Lung (tissue), 12 donors: Measurements from ENCODE around the gene LINGO3. TPM values are rescaled to one million over a fixed set of nuclear protein-coding genes. Genes with fewer than 3 reads are reported as not detected.

Source experiments
- ATAC-seq: fragments of 200-7000 bp; cut with Tn5 transposase; one replicate; pipeline ENCODE4 v1.9.1; 2020; ENCODE audit warnings: moderate number of reproducible peaks; ENCODE audit not compliant: insufficient read depth, low FRiP score
- DNase-seq, 3 donors: peaks; one replicate each; pipeline ENCODE4 v3.0.0-alpha.2; 2013 to 2017
- H3K27ac ChIP-seq, 2 donors: one replicate each; pipeline ENCODE4 v1.5.1; 2013; ENCODE audit warnings: mild to moderate bottlenecking in 2 of 2, moderate library complexity in 2 of 2, control low read depth in 1 of 2, inconsistent platforms in 1 of 2, low read depth in 1 of 2, low read length in 1 of 2
- H3K27me3 ChIP-seq, 3 donors: one replicate each; pipeline ENCODE4 v1.5.1; 2013; ENCODE audit warnings: low read length in 2 of 3; ENCODE audit not compliant: control insufficient read depth in 3 of 3, insufficient read depth in 3 of 3
- H3K36me3 ChIP-seq, 4 donors: one replicate each; pipeline ENCODE4 v1.5.1; 2013; ENCODE audit warnings: low read length in 4 of 4, mild to moderate bottlenecking in 1 of 4, moderate library complexity in 1 of 4; ENCODE audit not compliant: control insufficient read depth in 4 of 4, insufficient read depth in 4 of 4
- H3K4me1 ChIP-seq, 5 donors: one replicate each; pipeline ENCODE4 v1.5.1; 2013; ENCODE audit warnings: low read length in 5 of 5, mild to moderate bottlenecking in 2 of 5, moderate library complexity in 1 of 5; ENCODE audit not compliant: control insufficient read depth in 5 of 5, insufficient read depth in 5 of 5
- H3K4me3 ChIP-seq: one replicate; pipeline ENCODE4 v1.5.1; 2013; ENCODE audit warnings: mild to moderate bottlenecking, control low read depth, moderate library complexity
- H3K9ac ChIP-seq, 2 donors: one replicate each; pipeline ENCODE4 v1.5.1; 2013; ENCODE audit warnings: low read length in 2 of 2, control low read depth in 1 of 2; ENCODE audit not compliant: insufficient read depth in 1 of 2
- H3K9me3 ChIP-seq, 4 donors: one replicate each; pipeline ENCODE4 v1.5.1; 2013; ENCODE audit warnings: low read length in 3 of 4, mild to moderate bottlenecking in 1 of 4, moderate library complexity in 1 of 4; ENCODE audit not compliant: control insufficient read depth in 4 of 4, insufficient read depth in 3 of 4
- CTCF ChIP-seq: IDR thresholded peaks from 2 replicates; pipeline ENCODE4 v1.5.1; 2012; ENCODE audit warnings: mild to moderate bottlenecking; ENCODE audit errors: control extremely low read depth, extremely low read depth
- WGBS, 2 donors: extraction: QIAGEN DNeasy Blood & Tissue Kit; methylation state at CpG; one replicate each; pipeline ENCODE4 v1.1.7; 2013; 5-methylcytosine and 5-hydroxymethylcytosine counted together
- polyA plus RNA-seq, 2 donors: library from polyadenylated mRNA; stranded (reverse); fragments of 200-250 nt; gene quantifications; one replicate each; pipeline ENCODE4 v1.2.1, GENCODE V29; 2013
- total RNA-seq, 2 donors: library from RNA; depleted of rRNA in 1 of 2; stranded (reverse); fragments of >200 nt in 1 of 2; gene quantifications; one replicate each; pipeline ENCODE4 v1.2.1, GENCODE V29; 2014 to 2021
- donor health status: control.
- donor health status: control.
- donor health status: Bipolar disorder and iron deficiency.
- donor health status: healthy.
- donor health status: DM: yes; HTN: yes; CAD: no.

The LINGO3 gene
- total and polyA plus RNA-seq, 4 donors = 0.10 to 1.0 (median 0.21) TPM; not detected in 1

GRCh38 chr19:2332341-2333026 lies 24.5 kb upstream of the LINGO3 start:
- TF ChIP-seq CTCF = no peak
- no peak overlapping the region for H3K27ac ChIP-seq
- ATAC-seq = no peak
- no peaks in the 10 kb centered on the region for H3K9me3 ChIP-seq
- no peak overlapping the region for H3K4me3 ChIP-seq
- no peak for DNase-seq
- no peaks in the 10 kb centered on the region for H3K27me3 ChIP-seq
- H3K9ac ChIP-seq = no peak overlapping the region
- peaks cover 0 to 7% (median 2%) of the 10 kb centered on the region in 4 donors for H3K36me3 ChIP-seq
- 30 to 65% methylated on average over 17 of the region's 17 CpGs for WGBS, 2 donors
- H3K4me1 ChIP-seq = peaks cover 0 to 29% (median 16%) of the 10 kb centered on the region in 5 donors

- H3K4me1 ChIP-seq = peaks cover 0 to 37% (median 18%) of the 10 kb centered on the region in 5 donors
- H3K27me3 ChIP-seq = no peaks in the 10 kb centered on the region
- H3K9me3 ChIP-seq = no peaks in the 10 kb centered on the region
- ATAC-seq = no peak
- no peak for DNase-seq
- H3K4me3 ChIP-seq = no peak overlapping the region
- WGBS, 2 donors = 56 to 73% methylated on average over 12 of the region's 12 CpGs
- peaks cover 0 to 6% (median under 1%) of the 10 kb centered on the region in 4 donors for H3K36me3 ChIP-seq
- TF ChIP-seq CTCF = no peak
- H3K27ac ChIP-seq = no peak overlapping the region
- no peak overlapping the region for H3K9ac ChIP-seq
Measured at GRCh38 chr19:2331601-2332246, 23.8 kb upstream of the LINGO3 start.

- ATAC-seq (no peak), DNase-seq (no peak)
- no peaks in the 10 kb centered on the region for H3K27me3 ChIP-seq
- H3K36me3 ChIP-seq = peaks cover 0 to 3% (median 0%) of the 10 kb centered on the region in 4 donors
- H3K4me3 ChIP-seq = no peak overlapping the region
- H3K4me1 ChIP-seq = peaks cover 0 to 37% (median 18%) of the 10 kb centered on the region in 5 donors
- no peak overlapping the region for H3K27ac ChIP-seq
- H3K9me3 ChIP-seq = no peaks in the 10 kb centered on the region
- TF ChIP-seq CTCF = no peak
- WGBS, 2 donors = 62 to 76% methylated on average over 20 of the region's 20 CpGs
- no peak overlapping the region for H3K9ac ChIP-seq
Measured at GRCh38 chr19:2330632-2331284, 22.8 kb upstream of the LINGO3 start.
